Neural cell (in vitro differentiated cells): ENCODE results near the gene CACNA1I.

ENCODE experiments used
- EP300 ChIP-seq: fragments of 450-650 bp; conservative IDR thresholded peaks from 2 replicates; pipeline ENCODE4 v1.6.1; 2014; ENCODE audit warnings: antibody characterized with exemption, mild to moderate bottlenecking, moderate library complexity; ENCODE audit not compliant: poor library complexity, severe bottlenecking
- EZH2 ChIP-seq: fragments of 200-600, 300-800 bp; shearing (Covaris generic), sonication (generic); IDR thresholded peaks from 2 replicates; pipeline ENCODE4 v1.6.1; 2014; ENCODE audit warnings: antibody characterized with exemption, low read length, borderline replicate concordance, mild to moderate bottlenecking; ENCODE audit not compliant: insufficient read depth, poor library complexity, severe bottlenecking
- MXI1 ChIP-seq: fragments of 450-650 bp; conservative IDR thresholded peaks from 2 replicates; pipeline ENCODE4 v1.6.1; 2014; ENCODE audit warnings: antibody characterized with exemption, mild to moderate bottlenecking; ENCODE audit not compliant: poor library complexity, severe bottlenecking
- POLR2AphosphoS5 ChIP-seq: IDR thresholded peaks from 2 replicates; pipeline ENCODE4 v1.6.1; 2012
- RAD21 ChIP-seq: fragments of 450-650 bp; conservative IDR thresholded peaks from 2 replicates; pipeline ENCODE4 v1.6.1; 2014; ENCODE audit warnings: antibody characterized with exemption, mild to moderate bottlenecking, moderate library complexity
- SMC3 ChIP-seq: fragments of 450-650 bp; conservative IDR thresholded peaks from 2 replicates; pipeline ENCODE4 v1.6.1; 2014; ENCODE audit warnings: antibody characterized with exemption, mild to moderate bottlenecking, moderate library complexity; ENCODE audit not compliant: poor library complexity
- TF ChIP-seq, protein P1 (sequence below): fragments of 450-650 bp; IDR thresholded peaks from 2 replicates; pipeline ENCODE4 v1.5.1; 2014; ENCODE audit warnings: antibody characterized with exemption, mild to moderate bottlenecking, moderate library complexity; ENCODE audit not compliant: poor library complexity, severe bottlenecking
- TF ChIP-seq, protein P2 (sequence below): IDR thresholded peaks from 2 replicates; pipeline ENCODE4 v1.6.1; 2012; ENCODE audit warnings: borderline replicate concordance

- TF ChIP-seq, protein P1, sequence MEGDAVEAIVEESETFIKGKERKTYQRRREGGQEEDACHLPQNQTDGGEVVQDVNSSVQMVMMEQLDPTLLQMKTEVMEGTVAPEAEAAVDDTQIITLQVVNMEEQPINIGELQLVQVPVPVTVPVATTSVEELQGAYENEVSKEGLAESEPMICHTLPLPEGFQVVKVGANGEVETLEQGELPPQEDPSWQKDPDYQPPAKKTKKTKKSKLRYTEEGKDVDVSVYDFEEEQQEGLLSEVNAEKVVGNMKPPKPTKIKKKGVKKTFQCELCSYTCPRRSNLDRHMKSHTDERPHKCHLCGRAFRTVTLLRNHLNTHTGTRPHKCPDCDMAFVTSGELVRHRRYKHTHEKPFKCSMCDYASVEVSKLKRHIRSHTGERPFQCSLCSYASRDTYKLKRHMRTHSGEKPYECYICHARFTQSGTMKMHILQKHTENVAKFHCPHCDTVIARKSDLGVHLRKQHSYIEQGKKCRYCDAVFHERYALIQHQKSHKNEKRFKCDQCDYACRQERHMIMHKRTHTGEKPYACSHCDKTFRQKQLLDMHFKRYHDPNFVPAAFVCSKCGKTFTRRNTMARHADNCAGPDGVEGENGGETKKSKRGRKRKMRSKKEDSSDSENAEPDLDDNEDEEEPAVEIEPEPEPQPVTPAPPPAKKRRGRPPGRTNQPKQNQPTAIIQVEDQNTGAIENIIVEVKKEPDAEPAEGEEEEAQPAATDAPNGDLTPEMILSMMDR, result no peak
- TF ChIP-seq SMC3, result no peak
- TF ChIP-seq POLR2AphosphoS5, result no peak
- TF ChIP-seq, protein P2, sequence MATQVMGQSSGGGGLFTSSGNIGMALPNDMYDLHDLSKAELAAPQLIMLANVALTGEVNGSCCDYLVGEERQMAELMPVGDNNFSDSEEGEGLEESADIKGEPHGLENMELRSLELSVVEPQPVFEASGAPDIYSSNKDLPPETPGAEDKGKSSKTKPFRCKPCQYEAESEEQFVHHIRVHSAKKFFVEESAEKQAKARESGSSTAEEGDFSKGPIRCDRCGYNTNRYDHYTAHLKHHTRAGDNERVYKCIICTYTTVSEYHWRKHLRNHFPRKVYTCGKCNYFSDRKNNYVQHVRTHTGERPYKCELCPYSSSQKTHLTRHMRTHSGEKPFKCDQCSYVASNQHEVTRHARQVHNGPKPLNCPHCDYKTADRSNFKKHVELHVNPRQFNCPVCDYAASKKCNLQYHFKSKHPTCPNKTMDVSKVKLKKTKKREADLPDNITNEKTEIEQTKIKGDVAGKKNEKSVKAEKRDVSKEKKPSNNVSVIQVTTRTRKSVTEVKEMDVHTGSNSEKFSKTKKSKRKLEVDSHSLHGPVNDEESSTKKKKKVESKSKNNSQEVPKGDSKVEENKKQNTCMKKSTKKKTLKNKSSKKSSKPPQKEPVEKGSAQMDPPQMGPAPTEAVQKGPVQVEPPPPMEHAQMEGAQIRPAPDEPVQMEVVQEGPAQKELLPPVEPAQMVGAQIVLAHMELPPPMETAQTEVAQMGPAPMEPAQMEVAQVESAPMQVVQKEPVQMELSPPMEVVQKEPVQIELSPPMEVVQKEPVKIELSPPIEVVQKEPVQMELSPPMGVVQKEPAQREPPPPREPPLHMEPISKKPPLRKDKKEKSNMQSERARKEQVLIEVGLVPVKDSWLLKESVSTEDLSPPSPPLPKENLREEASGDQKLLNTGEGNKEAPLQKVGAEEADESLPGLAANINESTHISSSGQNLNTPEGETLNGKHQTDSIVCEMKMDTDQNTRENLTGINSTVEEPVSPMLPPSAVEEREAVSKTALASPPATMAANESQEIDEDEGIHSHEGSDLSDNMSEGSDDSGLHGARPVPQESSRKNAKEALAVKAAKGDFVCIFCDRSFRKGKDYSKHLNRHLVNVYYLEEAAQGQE, result no peak
- no peak for TF ChIP-seq EZH2
- no peak for TF ChIP-seq MXI1
- no peak for TF ChIP-seq EP300
- TF ChIP-seq RAD21, result no peak
Observed at GRCh38 chr22:39722501-39722900, 151.9 kb downstream of the CACNA1I start.
